NB4 (cell line): ENCODE measurements around the gene CRLF2.

Experiments used
- MAX ChIP-seq: IDR thresholded peaks from 2 replicates; pipeline ENCODE4 v1.6.1; 2011; ENCODE audit warnings: low read depth, low read length
- TF ChIP-seq, protein P1 (sequence below): IDR thresholded peaks from one replicate; pipeline ENCODE4 v1.5.1; 2012; ENCODE audit warnings: low read depth, low read length

DNA sequence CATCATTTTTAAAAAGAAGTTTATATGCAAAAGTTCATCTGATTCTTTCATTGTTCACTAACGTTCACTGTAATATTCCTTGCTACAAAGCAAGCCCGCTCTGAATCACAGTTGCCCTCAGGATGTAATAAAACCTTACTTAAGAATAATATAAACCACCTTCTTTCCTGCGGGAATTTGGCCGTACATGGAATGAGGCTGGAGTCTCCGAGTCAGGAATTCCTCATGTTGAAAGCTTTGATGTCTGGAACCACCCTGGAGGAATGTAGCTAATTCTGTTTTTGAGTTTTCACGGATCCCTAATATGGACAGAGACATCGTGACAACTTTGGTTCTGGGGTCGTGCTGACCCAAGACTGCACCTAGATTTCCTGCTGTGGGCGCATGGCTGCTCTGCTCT is 58.5 kb downstream of the CRLF2 start:
- TF ChIP-seq, protein P1, sequence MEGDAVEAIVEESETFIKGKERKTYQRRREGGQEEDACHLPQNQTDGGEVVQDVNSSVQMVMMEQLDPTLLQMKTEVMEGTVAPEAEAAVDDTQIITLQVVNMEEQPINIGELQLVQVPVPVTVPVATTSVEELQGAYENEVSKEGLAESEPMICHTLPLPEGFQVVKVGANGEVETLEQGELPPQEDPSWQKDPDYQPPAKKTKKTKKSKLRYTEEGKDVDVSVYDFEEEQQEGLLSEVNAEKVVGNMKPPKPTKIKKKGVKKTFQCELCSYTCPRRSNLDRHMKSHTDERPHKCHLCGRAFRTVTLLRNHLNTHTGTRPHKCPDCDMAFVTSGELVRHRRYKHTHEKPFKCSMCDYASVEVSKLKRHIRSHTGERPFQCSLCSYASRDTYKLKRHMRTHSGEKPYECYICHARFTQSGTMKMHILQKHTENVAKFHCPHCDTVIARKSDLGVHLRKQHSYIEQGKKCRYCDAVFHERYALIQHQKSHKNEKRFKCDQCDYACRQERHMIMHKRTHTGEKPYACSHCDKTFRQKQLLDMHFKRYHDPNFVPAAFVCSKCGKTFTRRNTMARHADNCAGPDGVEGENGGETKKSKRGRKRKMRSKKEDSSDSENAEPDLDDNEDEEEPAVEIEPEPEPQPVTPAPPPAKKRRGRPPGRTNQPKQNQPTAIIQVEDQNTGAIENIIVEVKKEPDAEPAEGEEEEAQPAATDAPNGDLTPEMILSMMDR: no peak
- TF ChIP-seq MAX: no peak
